ENCODE measurements around the gene FRG2.
"Not testable (repeated sequence)": the region's sequence is repeated elsewhere in the genome, so short reads cannot be mapped to it uniquely, and the experiment has no call there.

- TF ChIP-seq CTCF (IDR thresholded peaks at IDR 0.05; ENCODE audit: extremely low read depth in 1 of 2, insufficient read depth in 1 of 2, low read depth in 1 of 2, low read length in 2 of 2); POLR2A (IDR thresholded peaks at IDR 0.05; ENCODE audit: low read depth, low read length); POLR2AphosphoS5 (IDR thresholded peaks at IDR 0.05; ENCODE audit: insufficient read depth, low read depth, low read length); EZH2 (IDR thresholded peaks at IDR 0.05; ENCODE audit: borderline replicate concordance, low read depth, low read length, severe bottlenecking); JUN (IDR thresholded peaks at IDR 0.05; ENCODE audit: borderline replicate concordance, insufficient read depth, insufficient read length, low read depth); GATA2 (IDR thresholded peaks at IDR 0.05; ENCODE audit: insufficient read depth, insufficient read length, low read depth, low read length): not testable (repeated sequence)
These were observed 37.1 kb downstream of the FRG2 start for GRCh38 chr4:189989941-189990340.
